DND-41 (cell line): ENCODE measurements around the gene PDE6A.

ENCODE experiments used
- EZH2 ChIP-seq: IDR thresholded peaks from 3 replicates; pipeline ENCODE4 v1.6.1; 2012; ENCODE audit warnings: borderline replicate concordance, low read depth, mild to moderate bottlenecking, moderate library complexity, low read length, inconsistent platforms; ENCODE audit not compliant: severe bottlenecking
- TF ChIP-seq, protein P1 (sequence below): IDR thresholded peaks from 2 replicates; pipeline ENCODE4 v1.5.1; 2012; ENCODE audit warnings: borderline replicate concordance, low read length, moderate library complexity, mild to moderate bottlenecking; ENCODE audit not compliant: poor library complexity, severe bottlenecking; ENCODE audit errors: extremely low read depth

GRCh38 chr5:149845601-149846000, 99.0 kb downstream of the PDE6A start:
- TF ChIP-seq, protein P1, sequence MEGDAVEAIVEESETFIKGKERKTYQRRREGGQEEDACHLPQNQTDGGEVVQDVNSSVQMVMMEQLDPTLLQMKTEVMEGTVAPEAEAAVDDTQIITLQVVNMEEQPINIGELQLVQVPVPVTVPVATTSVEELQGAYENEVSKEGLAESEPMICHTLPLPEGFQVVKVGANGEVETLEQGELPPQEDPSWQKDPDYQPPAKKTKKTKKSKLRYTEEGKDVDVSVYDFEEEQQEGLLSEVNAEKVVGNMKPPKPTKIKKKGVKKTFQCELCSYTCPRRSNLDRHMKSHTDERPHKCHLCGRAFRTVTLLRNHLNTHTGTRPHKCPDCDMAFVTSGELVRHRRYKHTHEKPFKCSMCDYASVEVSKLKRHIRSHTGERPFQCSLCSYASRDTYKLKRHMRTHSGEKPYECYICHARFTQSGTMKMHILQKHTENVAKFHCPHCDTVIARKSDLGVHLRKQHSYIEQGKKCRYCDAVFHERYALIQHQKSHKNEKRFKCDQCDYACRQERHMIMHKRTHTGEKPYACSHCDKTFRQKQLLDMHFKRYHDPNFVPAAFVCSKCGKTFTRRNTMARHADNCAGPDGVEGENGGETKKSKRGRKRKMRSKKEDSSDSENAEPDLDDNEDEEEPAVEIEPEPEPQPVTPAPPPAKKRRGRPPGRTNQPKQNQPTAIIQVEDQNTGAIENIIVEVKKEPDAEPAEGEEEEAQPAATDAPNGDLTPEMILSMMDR = no peak
- no peak for TF ChIP-seq EZH2
